Adrenal gland (tissue), 12 donors: ENCODE results near the gene TMEM63B. TPM values are rescaled to one million over a fixed set of nuclear protein-coding genes. Genes with fewer than 3 reads are reported as not detected.

Experiments used
- DNase-seq, 7 donors: peaks; one replicate each; pipeline ENCODE4 v3.0.0-alpha.2; 2019 to 2020
- H3K27ac ChIP-seq, 5 donors: fragments of 200-600 bp; sonication (generic) in 4 of 5; 1 replicate in 3 of 5; 2 replicates in 2 of 5; pipeline versions ENCODE4 v1.5.1 to v1.8.0; 2016 to 2020; ENCODE audit warnings: mild to moderate bottlenecking in 1 of 5
- H3K27me3 ChIP-seq: fragments of 200-600 bp; 2 replicates; pipeline ENCODE4 v1.8.0; 2021
- H3K36me3 ChIP-seq, 2 donors: fragments of 200-600 bp; replicated peaks in 1 of 2; 1 replicate in 1 of 2; 2 replicates in 1 of 2; pipeline versions ENCODE4 v1.5.1 to v1.8.0; 2018 to 2022
- H3K4me1 ChIP-seq, 2 donors: fragments of 200-600 bp; replicated peaks in 1 of 2; 1 replicate in 1 of 2; 2 replicates in 1 of 2; pipeline versions ENCODE4 v1.5.1 to v1.8.0; 2018 to 2021
- H3K4me3 ChIP-seq, 4 donors: fragments of 200-600 bp; sonication (generic) in 3 of 4; one replicate each; pipeline ENCODE4 v1.5.1; 2016 to 2018
- H3K9me3 ChIP-seq, 3 donors: fragments of 200-600 bp; sonication (generic) in 1 of 3; replicated peaks in 1 of 3; 1 replicate in 2 of 3; 2 replicates in 1 of 3; pipeline versions ENCODE4 v1.5.1 to v1.8.0; 2016 to 2021
- CTCF ChIP-seq, 6 experiments: fragments of 450-650 bp in 4 of 6; fragments of 200-600 bp in 2 of 6; sonication (generic) in 1 of 6; IDR thresholded peaks; 1 replicate in 5 of 6; 2 replicates in 1 of 6; pipeline versions ENCODE4 v1.5.1 to v1.8.0; 2016 to 2021; ENCODE audit warnings: antibody characterized with exemption in 6 of 6, mild to moderate bottlenecking in 2 of 6, moderate library complexity in 1 of 6
- POLR2A ChIP-seq, 2 donors: fragments of 450-650 bp; IDR thresholded peaks; one replicate each; pipeline ENCODE4 v1.6.1; 2017; ENCODE audit warnings: antibody characterized with exemption in 2 of 2, mild to moderate bottlenecking in 2 of 2, moderate library complexity in 1 of 2
- WGBS, 4 donors: extraction: QIAGEN DNeasy Blood & Tissue Kit in 2 of 4; methylation state at CpG; one replicate each; pipeline versions ENCODE4 v1.1.5 to v1.1.7; 2013 to 2017; 5-methylcytosine and 5-hydroxymethylcytosine counted together
- intact Hi-C, 2 donors: fragments of 100-400 bp; cut with DNase I; formaldehyde crosslinking; loops; one replicate each; pipeline versions ENCODE4 v1.14.1 to v1.15.0; 2022 to 2023
- polyA plus RNA-seq, 3 donors: library from polyadenylated mRNA; stranded (reverse); fragments of 200-250 nt in 2 of 3; fragments of 350-450 nt in 1 of 3; fragmentation: Illumina TruSeq in 1 of 3; extraction: RNeasy Lipid Tissue Mini Kit (QIAGEN cat#74804) in 1 of 3; gene quantifications; one replicate each; pipeline ENCODE4 v1.2.3, GENCODE V29; 2013 to 2014
- total RNA-seq, 9 donors: library from RNA; depleted of rRNA in 4 of 9; stranded (reverse); fragments of >200 nt in 4 of 9; fragments of 120-200 nt in 1 of 9; fragmentation: NEBNext Ultra II Directional in 1 of 9; extraction: Animal tissue kit (Norgen Biotek cat#: 25700) in 1 of 9; gene quantifications; one replicate each; pipeline versions ENCODE4 v1.1.0 to v1.2.4, GENCODE V29; 2013 to 2023
- donor health status: healthy with polysubstance abuse.
- donor health status: Bipolar disorder and iron deficiency.
- donor health status: DM: yes; HTN: yes; CAD: no.
- donor health status: DM: no; HTN: no; CAD: no.
- donor health status: DM: no; HTN: no; CAD: no.
- donor health status: DM: yes; HTN: yes; CAD: no.

TMEM63B gene
- total and polyA plus RNA-seq, 12 donors = 18.1 to 51.7 (median 36.4) TPM

GRCh38 chr6:44120692-44121443 is 6.5 kb upstream of the TMEM63B start:
- no peak overlapping the region for H3K4me3 ChIP-seq
- intact Hi-C loops = no loop called here
- H3K36me3 ChIP-seq = no peaks in the 10 kb centered on the region
- no peak overlapping the region for H3K27ac ChIP-seq
- no peak for TF ChIP-seq CTCF (IDR thresholded peaks at IDR 0.05)
- no peak for TF ChIP-seq POLR2A (IDR thresholded peaks at IDR 0.05)
- H3K4me1 ChIP-seq = peaks cover 42 to 95% of the 10 kb centered on the region in 2 donors
- H3K9me3 ChIP-seq = no peaks in the 10 kb centered on the region
- 59 to 76% (median 66%) methylated on average over 4 of the region's 4 CpGs for whole genome bisulfite sequencing, 4 donors
- no peak for DNase-seq
- no peaks in the 10 kb centered on the region for H3K27me3 ChIP-seq

DNA sequence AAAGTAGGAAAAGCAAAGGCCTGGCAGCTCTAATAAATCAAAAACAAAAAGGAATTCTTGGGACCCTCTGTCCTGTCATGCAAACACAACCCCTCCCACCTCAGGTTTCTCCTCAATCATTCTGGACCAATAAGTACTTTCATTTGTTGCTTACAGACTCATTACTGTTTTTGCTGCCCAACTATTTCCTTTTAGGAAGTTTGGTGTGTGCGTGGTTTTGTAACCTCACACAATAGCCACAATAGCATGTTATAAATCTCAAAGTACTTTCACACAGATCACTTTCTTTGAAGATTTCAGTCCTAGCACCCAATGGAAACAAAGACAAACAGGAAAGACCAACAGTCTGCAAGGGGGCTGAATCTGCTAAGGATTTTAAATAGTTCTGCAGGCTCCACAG is 4.6 kb upstream of the TMEM63B start:
- H3K4me3 ChIP-seq = no peak overlapping the region
- intact Hi-C loops = no loop called here
- peak overlapping the region in 3 of 5 donors; percentile 18 to 57 (median 30) for H3K27ac ChIP-seq

DNA sequence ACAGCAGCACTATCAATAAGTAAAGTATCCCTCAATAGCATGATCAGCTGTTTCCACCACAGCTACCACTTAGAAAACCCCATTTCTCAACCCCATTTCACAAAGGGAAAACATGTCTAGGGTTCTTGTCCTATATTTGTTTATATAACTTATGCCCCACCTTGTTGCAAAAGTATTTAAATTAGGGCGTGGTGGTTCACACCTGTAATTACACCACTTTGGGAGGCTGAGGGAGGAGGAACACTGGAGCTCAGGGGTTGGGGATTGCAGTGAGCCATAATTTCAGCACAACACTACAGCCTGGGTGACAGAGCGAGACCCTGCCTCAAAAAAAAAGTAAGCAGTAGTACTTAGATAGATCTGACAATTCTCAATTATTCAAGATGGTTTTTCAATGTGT is 3.8 kb upstream of the TMEM63B start:
- peaks cover 40 to 85% of the 10 kb centered on the region in 2 donors for H3K4me1 ChIP-seq
- intact Hi-C loops = no loop called here

More for the DNA sequence above, 4.6 kb upstream of the TMEM63B start:
- no peak for DNase-seq
- WGBS, 4 donors = 28 to 45% (median 35%) methylated on average over 1 of the region's 1 CpG
- Histone ChIP-seq H3K4me1 (peaks cover 37 to 85% of the 10 kb centered on the region in 2 donors), H3K36me3 (no peaks in the 10 kb centered on the region), H3K9me3 (no peaks in the 10 kb centered on the region), H3K27me3 (no peaks in the 10 kb centered on the region)
- TF ChIP-seq CTCF (IDR thresholded peaks at IDR 0.05) (no peak), POLR2A (IDR thresholded peaks at IDR 0.05) (no peak)

DNA sequence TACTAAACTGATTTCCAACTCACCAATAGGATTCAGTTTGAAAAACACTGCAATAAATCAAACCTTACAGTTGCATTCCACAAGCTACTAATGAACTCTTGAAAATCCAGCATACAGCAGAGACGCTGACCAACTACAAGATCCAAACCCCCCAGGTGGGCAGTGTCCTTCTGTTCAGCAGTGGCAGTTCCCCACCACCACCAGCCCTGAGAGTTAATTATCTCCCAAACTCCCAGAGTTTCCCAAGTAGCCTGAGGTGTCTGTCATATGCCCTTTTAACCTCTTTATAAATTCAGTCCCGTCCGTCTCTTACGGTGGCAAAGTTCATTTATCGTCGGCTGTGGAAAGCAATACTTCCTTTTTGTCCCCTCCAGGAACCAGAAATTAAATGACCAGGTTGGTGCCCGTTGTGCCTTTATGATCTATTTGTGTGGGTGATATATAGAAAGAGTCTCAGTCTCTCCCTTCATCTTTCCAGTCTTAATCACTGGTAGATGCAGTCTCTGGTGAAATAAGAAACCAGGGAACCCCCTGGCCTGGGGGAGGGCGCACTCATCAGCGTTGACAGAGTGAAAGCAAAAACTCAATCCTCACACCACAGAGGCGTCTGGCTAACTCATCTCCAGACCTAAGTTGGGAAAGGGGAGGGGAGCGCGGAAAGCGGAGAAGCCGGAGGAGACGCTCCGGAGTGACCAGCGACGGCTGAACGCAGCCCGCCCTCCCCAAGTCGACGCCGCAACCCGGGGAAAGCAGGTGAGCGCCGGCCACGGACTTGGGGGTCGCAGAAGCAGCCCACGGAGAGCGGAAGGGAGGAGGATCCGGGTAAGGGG is 819 bp upstream of the TMEM63B start:
- Histone ChIP-seq H3K4me1 (peaks cover 35 to 62% of the 10 kb centered on the region in 2 donors), H3K4me3 (peak overlapping the region in 3 of 4 donors; percentile 82 to 98 (median 87)), H3K9me3 (no peaks in the 10 kb centered on the region), H3K27me3 (no peaks in the 10 kb centered on the region), H3K36me3 (no peaks in the 10 kb centered on the region), H3K27ac (peak overlapping the region; percentile 29 to 97 (median 93))
- intact Hi-C loops = no loop called here
- 0 to 2% (median 1%) methylated on average over 19 to 31 of the region's 31 CpGs for WGBS, 4 donors
- peak; percentile 50 to 81 (median 63) for DNase-seq
- TF ChIP-seq CTCF (IDR thresholded peaks at IDR 0.05) (no peak), POLR2A (IDR thresholded peaks at IDR 0.05) (no peak)

More for the DNA sequence above, 3.8 kb upstream of the TMEM63B start:
- H3K9me3 ChIP-seq = no peaks in the 10 kb centered on the region
- DNase-seq = no peak
- H3K27ac ChIP-seq = peak overlapping the region in 2 of 5 donors; percentile 18 to 30
- no peaks in the 10 kb centered on the region for H3K27me3 ChIP-seq
- no peak overlapping the region for H3K4me3 ChIP-seq
- no peaks in the 10 kb centered on the region for H3K36me3 ChIP-seq
- TF ChIP-seq POLR2A (IDR thresholded peaks at IDR 0.05) = no peak
- 92 to 98% (median 97%) methylated on average over 2 of the region's 2 CpGs for WGBS, 4 donors
